GOT3 (cell line): ENCODE data around the gene ANKRD37.

ENCODE experiments used
- DNase-seq: peaks from one replicate; lab custom pipeline; 2025; ENCODE audit warnings: mixed read lengths; lab: John Stamatoyannopoulos, UW

The ANKRD37 gene

GRCh38 chr4:185380320-185380719 lies 16.3 kb upstream of the ANKRD37 start:
- DNase-seq = no peak

DNA sequence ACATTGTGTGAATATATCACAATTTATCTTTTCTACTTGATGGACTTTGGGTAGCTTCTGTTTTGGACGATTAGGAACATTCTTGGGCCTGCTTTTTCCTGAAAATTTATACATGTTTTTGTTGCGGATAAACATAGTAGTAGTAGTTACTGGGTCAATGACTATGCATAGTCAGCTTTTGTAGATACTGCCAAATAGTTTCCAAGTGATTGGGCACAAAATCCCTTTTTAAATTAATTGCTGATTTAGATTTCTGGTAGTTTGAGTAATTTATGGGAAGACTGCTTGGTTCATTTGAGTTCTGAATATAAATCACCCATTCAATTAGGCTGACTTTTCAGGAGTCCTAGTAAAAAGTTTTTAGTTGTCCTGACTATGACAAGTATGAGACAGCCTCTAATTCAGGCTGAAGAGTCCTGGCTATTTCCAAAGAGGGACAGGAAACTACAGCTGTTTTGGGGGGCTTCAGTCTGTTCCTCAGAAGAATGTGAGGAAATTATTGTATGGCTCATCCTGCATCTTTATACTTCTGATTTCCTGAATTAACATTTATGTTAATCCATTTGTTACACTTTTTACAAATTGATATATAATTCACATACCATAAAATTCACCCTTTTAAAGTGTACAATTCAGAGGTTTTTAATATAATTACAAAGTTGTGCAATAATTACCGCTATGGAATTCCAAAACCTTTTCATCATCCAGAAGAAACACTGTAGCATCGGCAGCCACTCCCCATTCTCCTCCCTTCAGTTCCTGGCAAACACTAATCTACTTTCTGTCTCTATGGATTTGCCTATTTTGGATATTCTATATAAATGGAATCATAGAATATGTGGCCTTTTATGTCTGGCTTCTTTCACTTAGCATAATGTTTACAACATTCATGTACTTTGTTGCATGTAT lies 15.1 kb upstream of the ANKRD37 start:
- no peak for DNase-seq

- no peak for DNase-seq
These were observed 13.9 kb upstream of the ANKRD37 start for GRCh38 chr4:185382754-185383153.

- DNase-seq = no peak
These were observed 13.2 kb upstream of the ANKRD37 start for GRCh38 chr4:185383451-185383850.

DNA sequence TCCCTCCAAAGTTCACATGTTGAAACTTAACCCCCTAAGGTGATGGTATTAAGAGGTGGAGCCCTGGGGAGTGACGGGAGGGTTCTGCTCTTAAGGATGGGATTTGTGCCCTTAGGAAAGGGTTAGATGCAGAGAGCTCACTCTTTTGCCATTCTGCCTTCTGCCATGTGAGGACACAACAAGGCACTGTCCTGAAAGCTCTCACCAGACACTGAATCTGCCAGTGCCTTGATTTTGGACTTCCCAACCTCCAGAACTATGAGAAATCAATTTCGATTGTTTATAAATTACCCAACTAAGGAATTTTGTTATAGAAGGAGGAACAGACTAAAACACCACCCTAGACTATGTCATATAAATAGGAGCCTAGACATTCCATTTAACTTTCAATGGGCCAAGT lies 12.6 kb upstream of the ANKRD37 start:
- no peak for DNase-seq

DNA sequence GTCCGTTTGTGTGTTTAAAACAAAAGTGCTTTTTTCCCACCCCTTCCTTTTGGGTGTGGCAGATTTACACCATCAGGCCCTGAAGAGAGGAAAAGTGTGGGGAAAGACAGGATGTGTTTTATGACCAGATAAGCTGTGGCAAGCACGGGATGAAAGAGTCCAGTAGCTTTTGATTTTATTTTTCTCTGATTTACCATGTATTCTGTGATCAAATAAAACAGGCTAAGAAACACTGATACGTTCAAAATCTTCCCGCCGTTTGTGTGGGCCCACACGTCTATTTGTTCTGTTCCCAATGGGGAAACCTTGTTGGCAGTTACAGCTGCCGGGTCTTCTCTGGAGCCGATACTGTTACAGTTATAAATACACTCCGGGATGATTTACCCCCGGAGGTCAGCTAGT lies 11.7 kb upstream of the ANKRD37 start:
- DNase-seq = no peak

- no peak for DNase-seq
These were observed 8.7 kb upstream of the ANKRD37 start for GRCh38 chr4:185387957-185388356.

- no peak for DNase-seq
These were observed 5.7 kb upstream of the ANKRD37 start for GRCh38 chr4:185390941-185391340.

DNA sequence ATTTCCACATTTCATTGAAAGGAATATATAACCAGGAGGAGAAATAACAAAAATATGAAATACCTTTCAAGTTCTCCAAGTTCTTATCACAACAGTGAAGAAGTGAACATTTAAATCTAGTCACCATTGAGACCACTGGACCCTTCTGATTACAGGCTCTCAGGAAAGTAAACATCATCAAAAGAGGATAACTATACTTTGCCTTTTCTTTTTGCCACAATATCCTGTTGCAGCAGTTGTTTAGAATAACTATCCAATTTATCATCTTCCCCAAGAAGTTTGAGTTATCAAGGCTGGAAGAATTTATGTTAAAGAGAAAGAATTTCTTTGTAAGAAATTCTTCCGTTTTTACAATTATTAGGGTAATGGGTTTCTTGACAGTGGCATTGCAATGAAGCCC lies 4.5 kb upstream of the ANKRD37 start:
- DNase-seq = no peak

DNA sequence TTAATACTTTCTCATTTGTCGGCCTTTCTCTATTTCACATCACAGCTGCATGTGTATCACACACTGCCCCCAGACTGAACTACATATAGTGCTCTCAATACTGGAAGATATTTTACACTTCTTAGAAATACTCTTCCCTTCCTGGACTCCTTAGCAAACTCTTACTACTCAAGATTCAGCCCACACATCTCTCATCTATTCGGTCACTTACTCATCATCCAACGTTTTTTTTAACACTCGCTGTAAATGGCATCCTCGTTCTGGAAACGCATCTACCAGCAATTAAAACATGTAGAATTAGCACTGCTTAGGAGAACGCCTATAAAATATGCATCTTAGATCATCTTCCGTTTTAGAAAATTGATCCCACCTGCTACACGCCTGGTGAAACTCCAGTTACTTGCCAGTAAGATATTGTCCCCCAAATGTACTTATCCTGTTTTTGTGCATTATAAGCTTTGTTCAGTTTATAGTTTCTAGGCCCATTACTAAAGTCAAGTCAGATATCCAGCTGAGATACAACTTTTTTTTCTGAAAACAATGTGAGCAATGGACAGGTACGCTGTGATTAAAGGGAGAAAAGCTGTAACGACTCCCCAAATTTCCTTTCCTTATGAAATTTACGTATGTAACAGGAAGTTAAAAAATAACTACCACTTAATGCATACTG lies 1.9 kb upstream of the ANKRD37 start:
- DNase-seq = no peak

DNA sequence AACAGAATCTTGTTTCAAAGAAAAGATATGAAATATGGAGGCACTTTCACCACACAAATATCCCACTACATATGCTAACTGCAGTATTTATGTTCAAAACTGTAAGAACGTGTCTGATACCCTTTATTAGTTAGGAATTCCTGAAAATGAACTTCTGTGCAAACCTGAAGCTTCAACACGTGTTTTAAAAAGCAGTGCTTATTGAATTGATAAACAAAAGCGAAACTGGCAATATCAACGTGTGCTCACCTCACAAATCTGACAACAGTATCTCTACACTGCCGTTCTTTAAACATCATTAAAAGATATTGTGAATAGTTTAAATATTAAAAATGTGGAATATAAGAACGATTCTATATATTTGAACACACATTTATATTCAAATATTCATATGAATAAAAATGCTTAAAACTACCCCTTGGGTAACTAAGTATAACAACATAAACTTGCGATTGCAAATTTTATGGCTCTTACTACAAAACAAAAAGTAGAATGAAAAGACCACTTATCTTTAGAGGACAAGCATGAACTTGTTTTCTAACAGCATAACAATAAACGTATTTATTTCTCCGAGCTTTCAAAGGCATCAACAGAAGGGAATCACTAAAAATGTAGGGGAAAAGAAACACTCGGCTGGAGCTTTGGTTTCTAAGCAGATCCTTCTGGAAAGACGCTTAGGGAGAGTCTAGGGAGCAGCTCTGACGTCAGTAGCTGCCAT lies 1.2 kb upstream of the ANKRD37 start, which contains the start of gene LRP2BP:
LRP2BP (minus strand) TSS at position 687 of the 718 bp plus-strand sequence. CDS start 17,738 bp downstream, outside the sequence.
- DNase-seq = no peak

DNA sequence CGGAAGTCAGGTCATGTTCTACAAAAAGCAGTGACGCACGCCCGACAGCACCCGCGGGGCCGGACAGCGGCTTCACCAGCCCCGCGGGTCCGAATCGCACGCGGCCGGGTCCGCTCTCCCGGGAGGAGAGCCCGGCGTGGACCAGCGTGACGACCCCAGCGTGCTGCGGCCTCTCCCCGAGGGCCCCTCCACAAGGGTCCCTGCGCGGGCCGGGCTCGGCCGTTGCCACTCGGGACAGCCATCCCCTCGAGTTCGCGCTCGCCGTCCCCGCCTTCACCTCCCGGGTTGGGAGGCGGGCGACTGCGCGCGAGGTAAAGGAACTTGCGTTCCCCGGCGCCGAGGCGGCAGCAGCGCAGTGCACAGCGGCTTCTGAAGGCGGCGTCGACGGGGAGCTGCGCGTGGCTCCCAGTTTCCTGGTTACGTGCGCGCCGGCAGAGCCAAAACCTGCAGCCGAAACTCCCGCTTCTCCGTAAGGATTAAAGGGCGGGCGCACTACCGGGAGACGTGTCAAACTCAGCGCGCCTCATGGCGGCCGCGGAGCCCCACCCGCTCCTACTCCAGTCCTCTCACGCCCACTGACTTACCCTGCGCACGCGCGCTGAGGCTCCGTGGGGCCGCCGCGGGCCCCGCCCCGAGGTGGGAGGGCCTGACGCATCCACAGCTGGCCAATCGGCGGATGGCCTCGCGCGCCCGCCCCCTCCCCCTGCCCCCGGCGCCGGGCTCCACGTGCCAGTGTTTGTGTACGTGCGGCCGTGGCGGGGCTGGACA lies 501 bp upstream of the ANKRD37 start:
- DNase-seq = peak; percentile 80

GRCh38 chr4:185398618-185399017 lies 2.0 kb downstream of the ANKRD37 start:
- no peak for DNase-seq

GRCh38 chr4:185399466-185399865 lies 2.8 kb downstream of the ANKRD37 start:
- no peak for DNase-seq

DNA sequence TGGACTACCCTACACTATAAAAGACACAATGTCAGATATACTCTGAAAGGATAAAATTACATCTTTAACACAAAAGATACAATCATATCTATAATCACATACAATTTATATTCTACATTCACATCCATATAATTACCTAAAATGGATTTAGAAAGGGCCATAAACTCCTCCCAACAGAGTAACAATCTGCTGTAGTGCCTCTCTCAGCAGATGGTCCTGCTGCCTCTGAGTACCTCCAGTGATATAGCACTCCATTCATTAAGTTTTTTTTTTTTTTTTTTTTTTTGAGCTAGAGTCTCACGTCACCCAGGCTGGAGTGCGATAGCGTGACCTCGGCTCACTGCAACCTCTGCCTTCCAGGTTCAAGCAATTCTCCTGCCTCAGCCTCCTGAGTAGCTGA lies 7.4 kb downstream of the ANKRD37 start:
- no peak for DNase-seq

DNA sequence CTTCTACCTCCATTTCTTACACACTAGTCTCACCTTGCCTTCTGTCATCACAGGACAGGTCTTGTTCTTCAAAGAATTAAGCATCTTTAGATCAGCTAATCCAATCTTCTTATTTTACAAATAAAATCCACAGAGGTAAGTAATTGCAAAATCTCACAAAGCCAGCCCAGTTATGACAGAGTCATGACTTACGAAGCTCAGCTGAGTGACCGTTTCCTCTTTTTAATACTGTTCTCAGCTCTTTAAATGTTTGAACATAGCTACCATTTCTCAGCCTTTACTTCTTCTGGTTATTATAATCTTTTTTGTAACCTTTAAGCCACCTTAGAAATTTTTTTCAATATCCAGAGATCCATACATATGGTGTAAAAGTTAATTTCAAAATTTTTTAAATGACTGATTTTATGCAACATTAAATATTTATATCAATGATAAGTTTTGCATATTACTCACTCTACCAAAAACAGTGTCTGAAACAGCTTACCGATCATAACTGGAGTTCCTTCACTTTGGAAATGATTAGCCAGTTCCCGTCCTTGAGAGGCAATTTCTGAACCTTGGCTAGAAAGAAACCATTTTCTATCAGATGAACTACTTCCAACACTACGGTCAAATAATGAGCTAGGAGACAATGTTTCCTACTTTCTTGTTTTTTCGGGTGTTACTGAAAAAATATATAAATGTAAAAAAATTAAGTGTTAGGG lies 8.8 kb downstream of the ANKRD37 start:
- no peak for DNase-seq

DNA sequence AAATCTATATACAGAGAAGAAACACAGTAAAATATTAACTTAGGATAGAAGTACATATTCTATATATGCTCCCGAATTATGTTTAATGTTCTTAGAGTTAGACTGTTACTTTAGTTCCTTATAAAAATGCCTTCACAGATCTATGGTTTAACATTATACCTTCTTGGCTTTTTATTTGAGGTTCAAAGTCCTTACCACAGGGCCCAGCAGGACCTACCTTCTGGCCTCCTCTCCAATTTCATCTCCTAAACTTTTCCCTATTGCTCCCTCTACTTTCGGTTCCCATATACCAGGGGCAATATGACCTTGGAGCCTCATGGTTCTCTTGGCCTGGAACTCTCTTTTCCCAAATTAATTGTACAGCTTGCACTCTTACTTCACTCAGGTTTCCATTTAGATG lies 11.8 kb downstream of the ANKRD37 start:
- DNase-seq = no peak

GRCh38 chr4:185411849-185412248 lies 15.2 kb downstream of the ANKRD37 start:
- no peak for DNase-seq

DNA sequence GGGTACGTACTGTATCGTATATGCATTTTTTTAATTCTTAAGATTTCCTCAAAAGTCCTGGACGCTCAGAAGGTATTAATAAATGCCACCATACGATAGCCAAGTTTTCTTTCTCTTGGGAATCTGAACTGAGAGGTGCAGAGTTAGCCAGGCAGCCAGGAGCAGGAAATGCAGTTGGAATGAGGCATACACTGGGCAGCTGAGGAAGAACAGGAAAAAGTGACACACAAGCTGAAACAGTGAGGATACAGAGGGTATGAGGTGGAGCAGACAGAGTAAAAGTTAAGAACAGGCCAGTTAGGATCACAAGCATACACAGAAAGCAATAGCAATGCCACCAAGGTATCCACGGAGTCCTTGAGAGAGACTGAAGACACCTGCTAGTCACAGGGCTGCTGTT lies 15.8 kb downstream of the ANKRD37 start:
- DNase-seq = no peak

DNA sequence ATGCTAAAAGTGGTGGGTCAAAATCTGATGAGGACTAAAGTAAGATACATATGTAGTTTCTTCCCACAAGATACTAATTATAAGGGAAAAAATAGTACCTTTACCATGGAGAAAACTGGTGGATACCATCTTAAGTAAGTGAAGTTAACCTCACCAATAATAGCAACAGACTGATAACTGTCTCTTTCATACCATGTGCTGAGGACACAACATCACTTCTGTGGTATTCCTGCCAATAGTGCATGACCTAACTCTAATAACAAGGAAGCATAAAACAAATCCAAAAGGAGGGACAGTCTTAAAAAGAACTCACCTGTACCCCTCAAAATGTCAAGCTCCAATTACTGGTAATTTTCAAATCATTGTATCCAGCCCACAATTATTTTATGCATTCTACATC lies 20.3 kb downstream of the ANKRD37 start:
- DNase-seq = no peak
